AG04450 (cell line): ENCODE results near the gene FHIT. TPM values are rescaled to one million over a fixed set of nuclear protein-coding genes. Genes with fewer than 3 reads are reported as not detected.

ENCODE experiments used
- CTCF ChIA-PET: fragments of 300-600, 350-600 bp; formaldehyde crosslinking; extraction: SDS; loops from one replicate; lab custom pipeline; 2022; ENCODE audit warnings: antibody characterized with exemption, inconsistent platforms; lab: Charles Lee
- POLR2A ChIA-PET: fragments of 350-600 bp; formaldehyde crosslinking; extraction: SDS; loops from one replicate; lab custom pipeline; 2021; ENCODE audit warnings: antibody characterized with exemption, inconsistent platforms; lab: Yijun Ruan, JAX
- DNase-seq: peaks from one replicate; pipeline ENCODE4 v3.0.0-alpha.2; 2011; ENCODE audit warnings: low read depth, low spot score
- H3K27ac ChIP-seq: one replicate; pipeline ENCODE4 v1.5.1; 2012; ENCODE audit warnings: low read depth, low read length, control low read depth
- H3K27me3 ChIP-seq: one replicate; pipeline ENCODE4 v1.6.0; 2012; ENCODE audit warnings: low read length; ENCODE audit not compliant: control insufficient read depth, insufficient read depth
- H3K4me3 ChIP-seq: 2 replicates; pipeline ENCODE4 v1.5.1; 2011; ENCODE audit warnings: mild to moderate bottlenecking, low read depth, low read length, control low read depth
- H3K9me3 ChIP-seq: 2 replicates; pipeline ENCODE4 v1.5.1; 2012; ENCODE audit warnings: low read length; ENCODE audit not compliant: control insufficient read depth, insufficient read depth
- CTCF ChIP-seq: IDR thresholded peaks from 2 replicates; pipeline ENCODE4 v1.5.1; 2011; ENCODE audit warnings: low read depth, low read length, control low read depth, inconsistent platforms
- polyA plus RNA-seq: library from polyadenylated mRNA; depleted of rRNA; stranded (reverse); fragments of >200 nt; gene quantifications from 2 replicates; pipeline ENCODE4 v1.2.3, GENCODE V29; 2011

Gene FHIT
- polyA plus RNA-seq, 1 experiment, result 0.17 TPM

- H3K9me3 ChIP-seq, result no peaks in the 10 kb centered on the region
- POLR2A ChIA-PET, result no interaction called here
- no peak overlapping the region for H3K27ac ChIP-seq
- no peak for TF ChIP-seq CTCF
- no peak for DNase-seq
- H3K4me3 ChIP-seq, result no peak overlapping the region
- H3K27me3 ChIP-seq, result peaks cover 17% of the 10 kb centered on the region
- CTCF ChIA-PET, result no interaction called here
Observed at GRCh38 chr3:60330107-60330506, 921.1 kb downstream of the FHIT start.

GRCh38 chr3:60325610-60326170, 925.6 kb downstream of the FHIT start:
- POLR2A ChIA-PET, result no interaction called here
- DNase-seq, result no peak
- CTCF ChIA-PET, result no interaction called here

GRCh38 chr3:60323651-60324050, 927.6 kb downstream of the FHIT start:
- CTCF ChIA-PET, result interaction anchor here (1.0 kb wide), 1 partner anchor 19 kb away, joined by 3 read pairs; no protein-coding TSS in a partner anchor
- Histone ChIP-seq H3K27ac (no peak overlapping the region), H3K27me3 (no peaks in the 10 kb centered on the region), H3K9me3 (no peaks in the 10 kb centered on the region), H3K4me3 (no peak overlapping the region)
- POLR2A ChIA-PET, result no interaction called here
- TF ChIP-seq CTCF, result no peak
- DNase-seq, result no peak

More at GRCh38 chr3:60325610-60326170, 925.6 kb downstream of the FHIT start:
- no peaks in the 10 kb centered on the region for H3K9me3 ChIP-seq
- no peak for TF ChIP-seq CTCF
- H3K27me3 ChIP-seq, result peaks cover 9% of the 10 kb centered on the region
- no peak overlapping the region for H3K4me3 ChIP-seq
- no peak overlapping the region for H3K27ac ChIP-seq

- Histone ChIP-seq H3K27ac (no peak overlapping the region), H3K27me3 (no peaks in the 10 kb centered on the region), H3K9me3 (no peaks in the 10 kb centered on the region), H3K4me3 (no peak overlapping the region)
- POLR2A ChIA-PET, result no interaction called here
- CTCF ChIA-PET, result interaction anchor here (1.0 kb wide), 1 partner anchor 19 kb away, joined by 3 read pairs; no protein-coding TSS in a partner anchor
- no peak for TF ChIP-seq CTCF
- DNase-seq, result no peak
Observed at GRCh38 chr3:60323180-60323579, 928.1 kb downstream of the FHIT start.

DNA sequence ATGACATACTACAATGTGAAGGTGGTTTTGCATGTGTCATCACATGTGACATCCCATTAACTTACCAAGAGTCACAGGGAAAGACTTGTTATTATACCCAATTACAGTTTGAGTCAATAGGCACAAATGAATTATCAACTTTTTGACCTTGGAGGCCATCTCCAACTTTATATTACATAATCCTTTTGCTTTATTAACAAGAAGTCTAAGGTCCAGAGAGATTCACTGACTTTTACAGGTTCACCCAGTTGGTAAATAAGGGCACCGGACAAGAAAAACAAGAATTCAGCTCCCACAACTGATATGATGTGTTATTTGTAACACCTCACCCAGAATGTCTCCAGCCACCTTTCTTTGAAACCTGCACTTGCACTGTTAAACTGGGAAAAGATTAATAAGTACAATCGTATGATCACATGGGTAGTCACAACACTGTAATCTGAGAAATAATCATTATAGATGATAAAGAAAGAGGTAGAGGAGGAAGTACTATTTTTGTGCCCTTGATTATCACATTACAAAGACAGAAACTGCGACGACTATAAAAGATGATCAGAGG, 928.9 kb downstream of the FHIT start:
- H3K4me3 ChIP-seq, result no peak overlapping the region
- CTCF ChIA-PET, result no interaction called here
- no peak for TF ChIP-seq CTCF
- H3K27me3 ChIP-seq, result no peaks in the 10 kb centered on the region
- no peaks in the 10 kb centered on the region for H3K9me3 ChIP-seq
- POLR2A ChIA-PET, result no interaction called here
- no peak overlapping the region for H3K27ac ChIP-seq
- no peak for DNase-seq
